HEK293 (cell line): Measurements from ENCODE around the gene ZSWIM6.

Source experiments
- CTCF ChIA-PET: fragments of 350-600 bp; formaldehyde crosslinking; extraction: SDS; loops from one replicate; lab custom pipeline; 2021; ENCODE audit warnings: antibody characterized with exemption; lab: Yijun Ruan, JAX
- POLR2A ChIA-PET: fragments of 300-600 bp; formaldehyde crosslinking; extraction: SDS; loops from one replicate; lab custom pipeline; 2020; ENCODE audit warnings: antibody characterized with exemption, inconsistent platforms; lab: Yijun Ruan, JAX
- H3K27ac ChIP-seq: fragments of 200-500 bp; sonication (Bioruptor generic); 2 replicates; pipeline ENCODE4 v1.5.1; 2014; ENCODE audit warnings: low read depth, low read length, control low read depth, inconsistent platforms; ENCODE audit errors: extremely low read depth
- H3K36me3 ChIP-seq, 2 experiments: fragments of 200-500 bp in 1 of 2; sonication (Bioruptor generic) in 1 of 2; 1 replicate in 1 of 2; 2 replicates in 1 of 2; pipeline ENCODE4 v1.5.1; 2014 to 2017; ENCODE audit warnings: inconsistent platforms in 2 of 2, low read length in 2 of 2; ENCODE audit not compliant: control insufficient read depth in 2 of 2, insufficient read depth in 1 of 2
- H3K4me1 ChIP-seq: fragments of 200-500 bp; sonication (Bioruptor generic); 2 replicates; pipeline ENCODE4 v1.5.1; 2014; ENCODE audit warnings: mild to moderate bottlenecking, low read length, inconsistent platforms; ENCODE audit not compliant: control insufficient read depth, insufficient read depth
- H3K4me3 ChIP-seq: 2 replicates; pipeline ENCODE4 v1.5.1; 2011; ENCODE audit warnings: low read depth, mild to moderate bottlenecking, control low read depth, low read length, moderate library complexity
- H3K9me3 ChIP-seq: fragments of 200-500 bp; sonication (Bioruptor generic); 2 replicates; pipeline ENCODE4 v1.5.1; 2014; ENCODE audit warnings: low read depth, low read length, inconsistent platforms; ENCODE audit not compliant: control insufficient read depth, insufficient read depth
- EGR2 ChIP-seq: fragments of 450-650 bp; formaldehyde crosslinking; IDR thresholded peaks from 2 replicates; pipeline ENCODE4 v1.5.1; 2016; ENCODE audit warnings: low read depth, missing biosample characterization, missing genetic modification characterization
- FEZF1 ChIP-seq: fragments of 450-650 bp; formaldehyde crosslinking; IDR thresholded peaks from 2 replicates; pipeline ENCODE4 v1.5.1; 2016; ENCODE audit warnings: missing biosample characterization, missing genetic modification characterization
- GLIS1 ChIP-seq: fragments of 450-650 bp; formaldehyde crosslinking; IDR thresholded peaks from 2 replicates; pipeline ENCODE4 v1.5.1; 2016; ENCODE audit warnings: missing biosample characterization, missing genetic modification characterization
- GLIS2 ChIP-seq: fragments of 450-650 bp; formaldehyde crosslinking; IDR thresholded peaks from 2 replicates; pipeline ENCODE4 v1.5.1; 2016; ENCODE audit warnings: missing biosample characterization, missing genetic modification characterization
- IKZF3 ChIP-seq: fragments of 450-650 bp; IDR thresholded peaks from 2 replicates; pipeline ENCODE4 v1.5.0; 2018; ENCODE audit warnings: missing biosample characterization, mild to moderate bottlenecking, missing genetic modification characterization, moderate library complexity
- TCF7L2 ChIP-seq: IDR thresholded peaks from 2 replicates; pipeline ENCODE4 v1.6.1; 2011; ENCODE audit warnings: low read depth, mild to moderate bottlenecking, inconsistent platforms, low read length, moderate library complexity, borderline replicate concordance
- ZNF16 ChIP-seq: fragments of 450-650 bp; formaldehyde crosslinking; IDR thresholded peaks from 2 replicates; pipeline ENCODE4 v1.5.1; 2016; ENCODE audit warnings: low read depth, missing biosample characterization, missing genetic modification characterization
- ZNF184 ChIP-seq: fragments of 450-650 bp; IDR thresholded peaks from 2 replicates; pipeline ENCODE4 v1.5.1; 2018; ENCODE audit warnings: missing biosample characterization, mild to moderate bottlenecking, missing genetic modification characterization
- ZNF211 ChIP-seq: fragments of 450-650 bp; formaldehyde crosslinking; IDR thresholded peaks from 2 replicates; pipeline ENCODE4 v1.5.1; 2016; ENCODE audit warnings: low read depth, missing biosample characterization, missing genetic modification characterization
- ZNF24 ChIP-seq: fragments of 450-650 bp; formaldehyde crosslinking; IDR thresholded peaks from 2 replicates; pipeline ENCODE4 v1.5.1; 2016; ENCODE audit warnings: missing biosample characterization, missing genetic modification characterization
- ZNF266 ChIP-seq: fragments of 450-650 bp; formaldehyde crosslinking; IDR thresholded peaks from 2 replicates; pipeline ENCODE4 v1.5.1; 2016; ENCODE audit warnings: missing biosample characterization, missing genetic modification characterization, low read depth
- ZNF341 ChIP-seq: fragments of 450-650 bp; formaldehyde crosslinking; IDR thresholded peaks from 2 replicates; pipeline ENCODE4; 2016; ENCODE audit warnings: low read depth, missing biosample characterization, missing genetic modification characterization
- ZNF473 ChIP-seq: fragments of 450-650 bp; formaldehyde crosslinking; IDR thresholded peaks from 2 replicates; pipeline ENCODE4 v1.5.1; 2017; ENCODE audit warnings: missing biosample characterization, missing genetic modification characterization
- ZNF488 ChIP-seq: fragments of 450-650 bp; formaldehyde crosslinking; IDR thresholded peaks from 2 replicates; pipeline ENCODE4 v1.5.1; 2016; ENCODE audit warnings: missing biosample characterization, missing genetic modification characterization
- ZNF518A ChIP-seq: fragments of 450-650 bp; formaldehyde crosslinking; conservative IDR thresholded peaks from 2 replicates; pipeline ENCODE4 v1.5.1; 2016; ENCODE audit warnings: low read depth, missing biosample characterization, missing genetic modification characterization
- ZNF529 ChIP-seq: fragments of 450-650 bp; formaldehyde crosslinking; IDR thresholded peaks from 2 replicates; pipeline ENCODE4 v1.5.1; 2017; ENCODE audit warnings: missing genetic modification characterization, missing biosample characterization; ENCODE audit not compliant: insufficient replicate concordance
- ZNF561 ChIP-seq: fragments of 450-650 bp; IDR thresholded peaks from 2 replicates; pipeline ENCODE4 v1.5.1; 2018; ENCODE audit warnings: missing biosample characterization, missing genetic modification characterization, borderline replicate concordance
- ZNF585B ChIP-seq: fragments of 450-650 bp; formaldehyde crosslinking; IDR thresholded peaks from 2 replicates; pipeline ENCODE4 v1.5.1; 2016; ENCODE audit warnings: missing biosample characterization, missing genetic modification characterization
- ZNF768 ChIP-seq: fragments of 450-650 bp; formaldehyde crosslinking; IDR thresholded peaks from 2 replicates; pipeline ENCODE4 v1.5.1; 2018; ENCODE audit warnings: missing biosample characterization, mild to moderate bottlenecking, missing genetic modification characterization
- ZNF785 ChIP-seq: fragments of 450-650 bp; formaldehyde crosslinking; IDR thresholded peaks from 2 replicates; pipeline ENCODE4 v1.5.1; 2016; ENCODE audit warnings: missing biosample characterization, missing genetic modification characterization
- TF ChIP-seq, protein P1 (sequence below): fragments of 450-650 bp; formaldehyde crosslinking; IDR thresholded peaks from 2 replicates; pipeline ENCODE4 v1.5.1; 2017; ENCODE audit warnings: missing biosample characterization, missing genetic modification characterization
- TF ChIP-seq, protein P2 (sequence below): fragments of 450-650 bp; formaldehyde crosslinking; IDR thresholded peaks from 2 replicates; pipeline ENCODE4 v1.5.1; 2017; ENCODE audit warnings: missing biosample characterization, missing genetic modification characterization
- TF ChIP-seq, protein P3 (sequence below): fragments of 450-650 bp; IDR thresholded peaks from 2 replicates; pipeline ENCODE4 v1.5.1; 2018; ENCODE audit warnings: missing biosample characterization, missing genetic modification characterization
- TF ChIP-seq, protein P4 (sequence below): fragments of 450-650 bp; formaldehyde crosslinking; IDR thresholded peaks from 2 replicates; pipeline ENCODE4 v1.5.1; 2016; ENCODE audit warnings: missing biosample characterization, missing genetic modification characterization

ZSWIM6 gene

DNA sequence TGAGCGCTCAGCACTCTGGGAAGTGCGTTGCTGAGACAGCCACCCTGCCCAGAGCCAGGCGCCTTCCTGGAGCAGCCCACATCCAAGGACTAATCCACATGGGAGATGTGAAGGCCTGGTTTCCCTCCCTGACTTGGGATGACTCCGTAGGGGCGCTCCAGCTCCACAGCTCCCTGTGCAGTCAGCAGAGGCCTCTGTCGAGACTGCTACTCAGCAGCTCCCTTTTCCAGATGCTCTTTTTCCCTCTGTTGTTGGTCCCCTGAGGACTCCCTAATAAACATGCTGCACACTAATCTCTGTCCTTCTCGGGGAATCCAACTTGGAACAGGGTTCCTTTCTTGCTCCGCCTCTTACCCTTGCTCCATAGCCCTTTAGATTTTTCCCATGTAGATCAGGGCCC is 237.3 kb downstream of the ZSWIM6 start:
- ChIA-PET POLR2A (no interaction called here), CTCF (no interaction called here)
- Histone ChIP-seq H3K4me1 (no peaks in the 10 kb centered on the region), H3K4me3 (no peak overlapping the region), H3K36me3 (no peaks in the 10 kb centered on the region), H3K9me3 (no peaks in the 10 kb centered on the region), H3K27ac (no peak overlapping the region)
- TF ChIP-seq ZNF561 (tag by site-specific recombination) (no peak), GLIS2 (tag by site-specific recombination) (no peak), GLIS1 (tag by site-specific recombination) (no peak), ZNF184 (tag by site-specific recombination) (no peak), ZNF16 (tag by site-specific recombination) (no peak), ZNF488 (tag by site-specific recombination) (no peak), IKZF3 (tag by site-specific recombination) (no peak), ZNF518A (tag by site-specific recombination) (no peak), ZNF785 (tag by site-specific recombination) (no peak), ZNF768 (tag by site-specific recombination) (no peak), TCF7L2 (no peak), ZNF211 (tag by site-specific recombination) (no peak)
- TF ChIP-seq, protein P1, sequence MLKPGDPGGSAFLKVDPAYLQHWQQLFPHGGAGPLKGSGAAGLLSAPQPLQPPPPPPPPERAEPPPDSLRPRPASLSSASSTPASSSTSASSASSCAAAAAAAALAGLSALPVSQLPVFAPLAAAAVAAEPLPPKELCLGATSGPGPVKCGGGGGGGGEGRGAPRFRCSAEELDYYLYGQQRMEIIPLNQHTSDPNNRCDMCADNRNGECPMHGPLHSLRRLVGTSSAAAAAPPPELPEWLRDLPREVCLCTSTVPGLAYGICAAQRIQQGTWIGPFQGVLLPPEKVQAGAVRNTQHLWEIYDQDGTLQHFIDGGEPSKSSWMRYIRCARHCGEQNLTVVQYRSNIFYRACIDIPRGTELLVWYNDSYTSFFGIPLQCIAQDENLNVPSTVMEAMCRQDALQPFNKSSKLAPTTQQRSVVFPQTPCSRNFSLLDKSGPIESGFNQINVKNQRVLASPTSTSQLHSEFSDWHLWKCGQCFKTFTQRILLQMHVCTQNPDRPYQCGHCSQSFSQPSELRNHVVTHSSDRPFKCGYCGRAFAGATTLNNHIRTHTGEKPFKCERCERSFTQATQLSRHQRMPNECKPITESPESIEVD (tag by site-specific recombination): no peak
- TF ChIP-seq, protein P2, sequence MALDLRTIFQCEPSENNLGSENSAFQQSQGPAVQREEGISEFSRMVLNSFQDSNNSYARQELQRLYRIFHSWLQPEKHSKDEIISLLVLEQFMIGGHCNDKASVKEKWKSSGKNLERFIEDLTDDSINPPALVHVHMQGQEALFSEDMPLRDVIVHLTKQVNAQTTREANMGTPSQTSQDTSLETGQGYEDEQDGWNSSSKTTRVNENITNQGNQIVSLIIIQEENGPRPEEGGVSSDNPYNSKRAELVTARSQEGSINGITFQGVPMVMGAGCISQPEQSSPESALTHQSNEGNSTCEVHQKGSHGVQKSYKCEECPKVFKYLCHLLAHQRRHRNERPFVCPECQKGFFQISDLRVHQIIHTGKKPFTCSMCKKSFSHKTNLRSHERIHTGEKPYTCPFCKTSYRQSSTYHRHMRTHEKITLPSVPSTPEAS (tag by site-specific recombination): no peak
- TF ChIP-seq, protein P3, sequence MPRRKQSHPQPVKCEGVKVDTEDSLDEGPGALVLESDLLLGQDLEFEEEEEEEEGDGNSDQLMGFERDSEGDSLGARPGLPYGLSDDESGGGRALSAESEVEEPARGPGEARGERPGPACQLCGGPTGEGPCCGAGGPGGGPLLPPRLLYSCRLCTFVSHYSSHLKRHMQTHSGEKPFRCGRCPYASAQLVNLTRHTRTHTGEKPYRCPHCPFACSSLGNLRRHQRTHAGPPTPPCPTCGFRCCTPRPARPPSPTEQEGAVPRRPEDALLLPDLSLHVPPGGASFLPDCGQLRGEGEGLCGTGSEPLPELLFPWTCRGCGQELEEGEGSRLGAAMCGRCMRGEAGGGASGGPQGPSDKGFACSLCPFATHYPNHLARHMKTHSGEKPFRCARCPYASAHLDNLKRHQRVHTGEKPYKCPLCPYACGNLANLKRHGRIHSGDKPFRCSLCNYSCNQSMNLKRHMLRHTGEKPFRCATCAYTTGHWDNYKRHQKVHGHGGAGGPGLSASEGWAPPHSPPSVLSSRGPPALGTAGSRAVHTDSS (tag by site-specific recombination): no peak

DNA sequence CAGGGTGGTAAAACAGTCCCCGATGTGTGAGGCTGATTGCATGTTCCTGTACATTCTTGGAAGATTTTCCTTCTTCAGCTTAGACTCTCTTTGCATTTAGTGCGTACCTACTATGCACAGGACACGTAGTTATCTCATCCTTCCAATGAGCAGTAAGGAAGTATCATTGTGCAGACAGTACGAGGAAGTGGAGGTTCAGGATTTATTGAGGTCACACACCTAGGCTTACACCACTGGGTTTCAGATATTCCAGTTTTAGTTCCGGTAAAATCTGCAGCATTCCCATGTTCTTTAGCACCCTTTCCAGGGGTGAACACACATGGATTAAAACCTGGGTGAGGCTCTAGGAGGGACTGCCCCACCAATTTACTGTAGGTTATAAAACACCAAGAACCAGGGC is 238.7 kb downstream of the ZSWIM6 start:
- H3K9me3 ChIP-seq: no peaks in the 10 kb centered on the region
- no peak overlapping the region for H3K27ac ChIP-seq
- no peaks in the 10 kb centered on the region for H3K4me1 ChIP-seq
- no peaks in the 10 kb centered on the region for H3K36me3 ChIP-seq
- H3K4me3 ChIP-seq: no peak overlapping the region
- ChIA-PET CTCF (interaction anchor here (0.6 kb wide), 1 partner anchor 198 kb away, joined by 3 read pairs; no protein-coding TSS in a partner anchor), POLR2A (no interaction called here)
- TF ChIP-seq EGR2 (tag by site-specific recombination) (no peak), ZNF266 (no peak), ZNF473 (no peak), GLIS1 (tag by site-specific recombination) (no peak), ZNF341 (tag by site-specific recombination) (no peak), ZNF585B (no peak), ZNF24 (no peak), ZNF529 (tag by site-specific recombination) (no peak), IKZF3 (tag by site-specific recombination) (no peak), FEZF1 (tag by site-specific recombination) (no peak)
- TF ChIP-seq, protein P4, sequence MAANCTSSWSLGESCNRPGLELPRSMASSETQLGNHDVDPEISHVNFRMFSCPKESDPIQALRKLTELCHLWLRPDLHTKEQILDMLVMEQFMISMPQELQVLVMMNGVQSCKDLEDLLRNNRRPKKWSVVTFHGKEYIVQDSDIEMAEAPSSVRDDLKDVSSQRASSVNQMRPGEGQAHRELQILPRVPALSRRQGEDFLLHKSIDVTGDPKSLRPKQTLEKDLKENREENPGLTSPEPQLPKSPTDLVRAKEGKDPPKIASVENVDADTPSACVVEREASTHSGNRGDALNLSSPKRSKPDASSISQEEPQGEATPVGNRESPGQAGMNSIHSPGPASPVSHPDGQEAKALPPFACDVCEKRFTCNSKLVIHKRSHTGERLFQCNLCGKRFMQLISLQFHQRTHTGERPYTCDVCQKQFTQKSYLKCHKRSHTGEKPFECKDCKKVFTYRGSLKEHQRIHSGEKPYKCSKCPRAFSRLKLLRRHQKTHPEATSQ (tag by site-specific recombination): no peak
